GM18870 (cell line): Measurements from ENCODE around the gene CHRNE.
"Not testable (repeated sequence)": the region's sequence is repeated elsewhere in the genome, so short reads cannot be mapped to it uniquely, and the experiment has no call there.

Source experiments
- ATAC-seq: cut with Tn5 transposase; IDR thresholded peaks from one replicate; pipeline ENCODE4 v1.9.1; 2021; ENCODE audit warnings: moderate library complexity; ENCODE audit not compliant: unreplicated experiment

Gene CHRNE

DNA sequence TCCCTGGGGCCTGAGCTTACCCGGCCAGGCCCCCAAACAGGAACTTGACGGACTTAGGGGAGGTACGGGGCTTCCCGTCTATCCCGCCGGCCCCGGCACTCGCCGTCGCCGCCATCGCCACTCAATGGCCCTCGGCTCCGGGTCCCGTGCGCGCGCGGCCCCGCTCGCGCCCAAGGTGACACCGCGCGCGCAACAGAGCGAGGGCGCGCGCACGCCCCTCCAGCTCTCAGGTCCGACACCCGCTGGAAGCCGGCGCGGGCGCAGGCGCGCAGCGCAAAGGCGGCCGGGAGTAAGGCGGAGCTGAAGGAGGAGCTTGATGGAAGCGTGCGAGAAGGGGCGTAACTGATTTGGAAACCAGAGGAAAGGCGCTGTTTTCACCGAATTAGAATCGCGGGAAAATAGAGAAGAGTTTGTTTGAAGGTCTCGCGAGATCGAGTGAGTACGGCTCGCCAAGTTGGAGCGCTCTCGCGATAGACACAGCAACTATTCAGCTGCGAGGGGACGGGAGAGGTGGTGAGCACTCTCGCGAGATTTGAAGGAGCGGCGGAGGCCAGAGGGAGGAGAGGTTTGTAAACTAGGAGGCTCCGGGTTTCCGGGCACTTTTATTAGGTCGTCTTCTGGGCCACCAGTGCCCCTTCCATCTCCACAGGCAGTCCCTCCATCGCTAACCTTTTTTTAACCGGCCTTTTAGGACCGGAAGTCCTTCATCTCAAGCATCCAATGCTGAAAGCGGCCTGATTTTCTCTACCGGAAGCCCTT, 37.1 kb upstream of the CHRNE start, which contains the start of the genes RNF167 and SLC25A11:
TSS of gene RNF167 (plus strand) at position 473 of the 759 bp plus-strand sequence. CDS start 642 bp downstream, outside the sequence.
TSS of gene SLC25A11 (minus strand) at position 251 of the 759 bp plus-strand sequence. CDS start at position 115, 136 bp downstream.
- ATAC-seq: peak; percentile 81

DNA sequence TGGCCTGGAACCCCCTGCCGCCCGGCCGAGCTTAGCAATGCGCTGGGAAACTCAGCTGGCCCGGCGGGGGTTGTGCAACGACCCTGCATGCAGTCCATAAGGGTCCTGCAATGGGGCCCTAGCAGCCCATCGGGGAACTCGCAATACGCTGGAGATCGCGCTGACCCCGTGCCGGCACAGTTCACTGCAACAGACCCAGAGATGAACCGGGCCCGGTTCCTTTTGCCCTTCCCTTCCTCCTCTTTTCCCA, 36.6 kb upstream of the CHRNE start:
- ATAC-seq: peak; percentile 10

DNA sequence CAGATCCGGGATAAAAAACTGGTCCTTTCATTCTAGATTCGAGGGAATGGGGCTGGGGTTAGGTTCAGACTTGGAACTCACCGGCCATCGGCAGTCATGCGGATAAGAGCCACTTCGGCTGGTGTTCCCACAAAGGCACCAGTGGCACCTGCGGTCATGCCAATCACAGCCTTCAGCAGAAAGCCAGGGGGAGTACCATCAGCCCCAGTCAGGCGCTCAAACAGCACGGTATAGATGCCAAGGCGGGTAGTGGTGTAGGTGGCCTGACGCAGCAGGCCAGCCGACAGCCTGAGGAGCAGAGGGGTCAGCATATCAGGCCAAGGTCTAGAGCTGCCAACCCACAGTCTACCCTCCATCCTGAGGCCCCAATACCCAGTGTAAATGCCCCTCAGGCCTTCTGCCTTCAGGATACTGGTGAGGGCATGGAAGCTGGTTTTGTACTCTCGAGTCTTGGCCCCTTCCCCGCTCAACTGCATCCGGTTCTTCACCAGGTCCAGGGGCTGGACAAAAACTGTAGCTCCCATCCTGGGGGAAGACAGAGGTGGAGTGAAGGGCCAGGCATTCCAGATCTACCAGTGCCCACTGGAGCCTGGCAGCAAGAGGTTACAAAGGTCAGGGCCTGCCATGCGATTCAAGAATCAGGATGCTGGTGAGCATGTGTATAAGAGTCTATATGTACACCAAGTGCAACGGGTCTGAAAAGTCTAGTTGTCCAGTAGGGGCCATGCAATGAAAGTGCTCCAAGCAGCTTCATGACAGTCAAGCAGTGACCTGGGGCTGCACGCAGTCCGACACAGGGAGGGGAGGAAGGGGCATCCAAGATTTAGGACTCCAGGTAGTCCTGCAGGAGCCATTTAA, 36.0 kb upstream of the CHRNE start:
- no peak for ATAC-seq

DNA sequence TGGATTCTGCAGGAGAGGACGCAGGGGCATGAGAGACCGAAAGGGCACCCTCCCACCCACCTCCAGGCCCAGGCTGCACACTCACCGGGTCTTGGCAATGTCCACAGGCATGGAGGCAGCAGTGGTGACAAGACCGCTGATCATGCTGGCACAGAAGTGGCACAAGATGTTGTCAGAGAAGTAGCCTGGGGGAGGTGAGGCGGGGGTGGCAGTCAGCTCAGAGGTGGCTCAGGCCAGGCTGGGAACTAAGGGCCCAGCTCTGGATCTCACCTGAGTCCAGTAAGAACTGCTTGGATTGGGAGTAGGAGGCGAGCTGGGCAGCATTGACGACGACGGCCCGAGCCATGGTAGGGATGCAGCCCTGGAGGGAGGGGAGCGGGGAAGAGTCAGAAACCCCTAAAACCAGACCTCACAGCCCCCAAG, 35.2 kb upstream of the CHRNE start:
- no peak for ATAC-seq

DNA sequence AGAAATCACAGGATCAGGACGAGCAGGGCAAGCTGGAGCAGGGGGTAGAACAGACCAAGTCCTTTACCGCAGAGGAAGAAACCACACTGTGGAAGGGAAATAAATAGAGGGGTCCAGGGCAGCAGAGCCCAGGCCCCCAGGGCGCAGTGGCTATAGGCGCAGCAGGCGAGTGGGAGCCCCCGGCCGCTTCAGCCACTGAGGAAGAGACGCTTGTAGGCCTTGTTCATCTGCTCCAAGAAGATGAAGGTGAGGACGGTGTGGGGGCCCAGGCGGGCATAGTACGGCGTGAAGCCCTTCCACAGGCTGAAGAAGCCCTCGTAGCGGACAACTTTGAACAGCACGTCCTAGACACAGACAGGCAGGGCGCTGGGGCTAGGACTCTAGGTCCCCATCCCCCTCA, 34.7 kb upstream of the CHRNE start:
- no peak for ATAC-seq

DNA sequence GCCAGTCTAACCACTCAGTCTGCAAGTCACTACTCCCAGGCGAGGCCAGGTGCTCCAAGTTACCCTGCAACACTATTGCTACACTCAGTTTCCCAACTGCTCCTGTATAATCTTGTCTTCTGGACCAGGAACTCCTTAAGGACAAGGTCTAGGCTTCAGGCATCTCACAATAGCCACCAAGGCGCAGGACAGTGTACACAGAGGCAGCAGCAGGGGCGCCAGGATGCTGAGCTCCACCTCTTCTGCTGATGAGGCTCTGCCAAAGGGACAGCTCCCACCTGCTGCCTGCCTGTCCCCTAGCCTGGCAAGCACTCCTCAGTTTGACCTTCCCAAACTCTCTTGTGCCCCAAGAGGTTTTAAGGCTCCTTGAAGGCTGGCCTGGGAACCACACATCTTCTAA, 33.5 kb upstream of the CHRNE start:
- ATAC-seq: no peak

DNA sequence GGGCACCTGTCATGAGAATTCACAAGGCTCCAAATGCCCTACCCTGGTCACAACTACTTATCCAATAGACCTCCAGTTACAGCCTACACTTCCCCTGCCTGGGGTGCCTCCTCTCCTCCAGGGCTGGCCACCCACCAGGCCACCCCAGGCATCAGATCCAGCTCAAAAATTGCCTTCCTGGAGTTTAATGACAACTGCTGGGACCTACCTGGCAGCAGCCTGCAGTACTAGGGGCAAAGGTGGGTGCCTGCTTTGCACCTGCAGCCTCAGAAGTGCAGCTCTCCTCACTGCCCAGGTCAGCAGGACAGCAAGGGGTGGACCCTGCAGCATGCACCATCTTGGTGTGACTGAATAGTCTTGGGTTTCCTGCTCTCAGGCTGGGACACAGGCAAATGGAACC, 32.8 kb upstream of the CHRNE start:
- ATAC-seq: no peak

DNA sequence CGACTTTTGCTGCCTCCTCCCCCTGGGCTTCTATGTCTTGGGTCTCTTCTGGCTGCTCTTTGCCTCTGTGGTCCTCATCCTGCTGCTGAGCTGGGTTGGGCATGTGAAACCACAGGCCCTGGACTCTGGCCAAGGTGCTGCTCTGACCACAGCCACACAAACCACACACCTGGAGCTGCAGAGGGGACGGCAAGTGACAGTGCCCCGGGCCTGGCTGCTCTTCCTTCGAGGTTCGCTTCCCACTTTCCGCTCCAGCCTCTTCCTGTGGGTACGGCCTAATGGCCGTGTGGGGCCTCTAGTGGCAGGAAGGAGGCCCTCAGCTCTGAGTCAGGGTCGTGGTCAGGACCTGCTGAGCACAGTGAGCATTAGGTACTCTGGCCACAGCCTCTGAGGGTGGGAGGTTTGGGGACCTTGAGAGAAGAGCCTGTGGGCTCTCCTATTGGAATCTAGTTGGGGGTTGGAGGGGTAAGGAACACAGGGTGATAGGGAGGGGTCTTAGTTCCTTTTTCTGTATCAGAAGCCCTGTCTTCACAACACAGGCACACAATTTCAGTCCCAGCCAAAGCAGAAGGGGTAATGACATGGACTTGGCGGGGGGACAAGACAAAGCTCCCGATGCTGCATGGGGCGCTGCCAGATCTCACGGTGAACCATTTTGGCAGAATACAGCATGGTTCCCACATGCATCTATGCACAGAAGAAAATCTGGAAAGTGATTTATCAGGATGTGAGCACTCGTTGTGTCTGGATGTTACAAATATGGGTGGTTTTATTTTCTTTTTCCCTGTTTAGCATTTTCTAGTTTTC, 31.5 kb upstream of the CHRNE start:
- no peak for ATAC-seq

DNA sequence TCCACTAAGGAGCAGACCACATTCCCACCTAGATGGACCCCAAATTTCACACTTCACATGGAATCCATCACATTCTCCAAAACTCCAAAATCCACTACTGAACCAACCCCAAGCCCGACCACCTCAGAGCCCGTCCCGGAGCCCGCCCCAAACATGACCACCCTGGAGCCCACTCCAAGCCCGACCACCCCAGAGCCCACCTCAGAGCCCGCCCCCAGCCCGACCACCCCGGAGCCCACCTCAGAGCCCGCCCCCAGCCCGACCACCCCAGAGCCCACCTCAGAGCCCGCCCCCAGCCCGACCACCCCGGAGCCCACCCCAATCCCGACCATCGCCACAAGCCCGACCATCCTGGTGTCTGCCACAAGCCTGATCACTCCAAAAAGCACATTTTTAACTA, 30.7 kb upstream of the CHRNE start:
- no peak for ATAC-seq

DNA sequence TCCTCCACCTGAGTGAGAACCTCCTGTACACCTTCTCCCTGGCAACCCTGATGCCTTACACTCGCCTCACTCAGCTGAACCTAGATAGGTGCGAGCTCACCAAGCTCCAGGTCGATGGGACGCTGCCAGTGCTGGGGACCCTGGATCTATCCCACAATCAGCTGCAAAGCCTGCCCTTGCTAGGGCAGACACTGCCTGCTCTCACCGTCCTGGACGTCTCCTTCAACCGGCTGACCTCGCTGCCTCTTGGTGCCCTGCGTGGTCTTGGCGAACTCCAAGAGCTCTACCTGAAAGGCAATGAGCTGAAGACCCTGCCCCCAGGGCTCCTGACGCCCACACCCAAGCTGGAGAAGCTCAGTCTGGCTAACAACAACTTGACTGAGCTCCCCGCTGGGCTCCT, 29.9 kb upstream of the CHRNE start:
- no peak for ATAC-seq

DNA sequence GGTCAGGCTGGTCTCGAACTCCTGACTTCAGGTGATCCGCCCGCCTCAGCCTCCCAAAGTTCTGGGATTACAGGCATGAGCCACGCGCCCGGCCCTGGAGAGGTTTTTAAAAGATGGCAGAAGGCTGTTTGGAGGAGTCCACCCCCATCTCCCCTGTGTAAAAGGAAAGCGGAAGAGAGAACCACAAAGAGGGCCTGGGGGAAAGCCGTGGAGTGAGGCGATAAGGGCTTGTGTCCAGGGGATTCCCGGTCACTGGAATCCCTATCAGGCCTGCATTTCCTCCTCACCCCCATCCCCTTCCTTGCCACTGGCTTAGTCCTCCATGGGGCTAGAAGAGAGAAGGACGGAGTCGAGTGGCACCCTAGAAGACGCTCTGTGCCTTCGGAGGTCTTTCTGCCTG, 29.1 kb upstream of the CHRNE start, which contains the start of gene GP1BA:
TSS of gene GP1BA (plus strand) at position 315 of the 400 bp plus-strand sequence. CDS start 328 bp downstream, outside the sequence.
- ATAC-seq: no peak

DNA sequence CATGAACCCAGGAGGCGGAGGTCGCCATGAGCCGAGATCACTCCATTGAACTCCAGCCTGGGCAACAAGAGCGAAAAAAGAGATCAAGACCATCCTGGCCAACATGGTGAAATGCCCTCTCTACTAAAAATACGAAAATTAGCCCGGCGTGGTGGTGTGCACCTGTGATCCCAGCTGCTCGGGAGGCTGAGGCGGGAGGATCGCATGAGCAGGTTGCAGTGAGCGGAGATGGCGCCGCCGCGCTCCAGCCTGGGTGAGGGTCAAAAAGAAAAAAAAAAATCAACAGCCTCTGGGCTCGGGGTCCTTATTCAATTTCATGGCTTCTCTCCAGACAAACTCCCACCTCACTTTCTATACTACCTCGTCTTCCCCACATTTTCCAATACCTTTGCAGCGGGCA, 26.0 kb upstream of the CHRNE start:
- no peak for ATAC-seq

DNA sequence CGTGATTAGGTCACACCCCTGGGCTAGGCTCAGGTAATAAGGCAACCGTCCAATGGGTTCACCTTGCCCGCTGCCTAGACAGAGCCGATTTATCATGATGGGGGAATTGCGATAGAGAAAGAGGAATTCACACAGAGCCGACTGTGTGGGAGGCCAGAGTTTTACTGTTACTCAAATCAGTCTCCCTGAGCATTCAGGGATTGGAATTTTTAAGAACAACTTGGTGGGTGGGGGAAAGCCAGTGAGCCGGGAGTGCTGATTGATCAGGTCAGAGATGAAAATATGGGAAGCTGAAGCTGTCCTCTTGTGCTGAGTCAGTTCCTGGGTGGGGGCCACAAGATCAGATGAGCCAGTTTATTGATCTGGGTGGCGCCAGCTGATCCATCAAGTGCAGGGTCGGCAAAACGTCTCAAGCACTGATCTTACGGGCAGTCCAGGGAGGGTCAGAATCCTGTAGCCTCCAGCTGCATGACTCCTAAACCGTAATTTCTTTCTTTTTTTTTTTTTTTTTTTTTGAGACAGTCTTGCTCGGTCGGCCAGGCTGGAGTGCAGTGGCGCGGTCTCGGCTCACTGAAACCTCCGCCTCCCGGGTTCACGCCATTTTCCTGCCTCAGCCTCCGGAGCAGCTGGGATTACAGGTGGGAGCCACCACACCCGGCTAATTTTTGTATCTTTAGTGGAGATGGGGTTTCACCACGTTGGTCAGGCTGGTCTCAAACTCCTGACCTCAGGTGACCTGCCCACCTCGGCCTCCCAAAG, 23.9 kb upstream of the CHRNE start:
- not testable (repeated sequence) for ATAC-seq

DNA sequence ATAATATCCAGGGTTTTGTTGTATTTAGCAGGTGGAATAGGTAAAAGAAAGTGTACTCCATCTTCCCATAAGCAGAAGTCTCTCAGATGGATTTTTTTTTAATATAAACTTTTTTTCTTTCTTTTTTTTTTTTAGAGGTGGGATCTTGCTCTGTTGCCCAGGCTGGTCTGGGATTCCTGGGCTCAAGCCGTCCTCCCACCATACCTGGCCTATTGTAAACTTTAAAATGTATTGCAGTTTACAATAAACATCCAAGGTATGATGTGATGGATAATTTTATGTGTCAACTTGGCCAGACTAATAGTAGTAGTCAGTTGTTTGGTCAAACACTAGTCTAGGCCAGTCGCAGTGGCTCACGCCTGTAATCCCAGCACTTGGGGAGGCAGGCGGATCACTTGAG, 18.4 kb upstream of the CHRNE start:
- no peak for ATAC-seq

DNA sequence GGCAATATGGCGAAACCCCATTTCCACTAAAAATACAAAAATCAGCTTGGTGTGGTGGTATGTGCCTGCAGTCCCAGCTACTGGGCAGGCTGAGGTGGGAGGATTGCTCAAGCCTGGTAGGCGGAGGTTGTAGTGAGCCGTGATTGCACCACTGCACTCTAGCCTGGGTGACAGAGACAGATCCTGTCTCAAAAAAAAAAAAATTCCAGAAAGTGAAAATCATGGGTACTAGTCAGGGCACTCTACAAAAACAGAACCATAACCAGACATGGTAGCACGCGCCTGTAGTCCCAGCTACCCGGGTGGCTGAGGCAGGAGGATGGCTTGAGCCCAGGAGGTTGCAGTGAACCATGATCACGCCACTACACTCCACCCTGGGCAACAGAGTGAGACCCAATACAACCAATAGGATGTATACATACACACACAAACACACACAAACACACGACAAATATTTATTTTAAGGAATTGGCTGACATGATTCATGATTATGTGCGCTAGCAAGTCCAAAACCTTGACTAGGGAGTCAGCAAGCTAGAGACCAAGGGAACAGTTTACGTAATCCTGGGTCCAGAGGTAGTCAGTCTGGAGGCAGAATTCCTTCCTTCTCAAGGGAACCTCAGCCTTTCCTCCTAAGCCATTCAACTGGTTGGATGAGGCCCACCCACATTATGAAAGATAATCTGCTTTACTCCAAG, 17.6 kb upstream of the CHRNE start:
- ATAC-seq: no peak

DNA sequence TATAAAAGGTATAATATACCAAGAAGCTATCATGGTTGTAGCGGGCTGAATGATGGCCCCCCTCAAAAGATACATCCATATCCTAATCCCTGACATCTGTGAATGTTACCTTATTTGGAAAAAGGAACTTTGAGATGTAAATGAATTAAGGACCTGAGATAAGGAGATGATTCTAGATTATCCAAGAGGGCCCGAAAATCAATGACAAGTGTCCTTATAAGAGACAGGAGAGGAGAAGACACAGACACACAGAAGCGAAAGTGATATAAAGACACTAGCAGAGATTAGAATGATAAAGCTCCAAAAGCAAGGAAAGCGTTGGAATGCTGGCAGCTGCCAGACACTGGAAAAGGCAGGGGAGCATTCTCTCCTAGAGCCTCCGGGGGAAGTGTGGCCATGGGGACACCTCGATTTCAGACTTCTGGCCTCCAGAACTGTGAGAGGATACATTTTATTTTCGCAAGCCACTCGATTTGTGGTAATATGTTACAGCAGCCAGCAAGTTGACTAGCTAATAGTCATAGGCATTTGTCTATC, 16.7 kb upstream of the CHRNE start:
- no peak for ATAC-seq

DNA sequence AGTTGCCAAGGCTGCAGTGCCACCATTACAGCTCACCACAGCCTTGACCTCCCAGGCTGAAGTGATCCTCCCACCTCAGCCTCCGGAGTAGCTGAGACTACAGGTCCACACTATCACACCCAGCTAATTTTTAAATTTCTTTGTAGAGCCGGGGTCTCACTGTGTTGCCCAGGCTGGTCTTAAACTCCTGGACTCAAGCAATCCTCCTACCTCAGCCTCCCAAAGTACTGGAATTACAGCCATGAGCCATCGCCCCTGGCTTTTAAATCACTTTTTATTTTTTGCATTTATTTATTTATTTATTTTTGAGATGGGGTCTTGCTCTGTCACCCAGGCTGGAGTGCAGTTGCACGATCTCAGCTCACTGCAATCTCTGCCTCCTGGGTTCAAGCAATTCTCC, 11.7 kb upstream of the CHRNE start:
- not testable (repeated sequence) for ATAC-seq

DNA sequence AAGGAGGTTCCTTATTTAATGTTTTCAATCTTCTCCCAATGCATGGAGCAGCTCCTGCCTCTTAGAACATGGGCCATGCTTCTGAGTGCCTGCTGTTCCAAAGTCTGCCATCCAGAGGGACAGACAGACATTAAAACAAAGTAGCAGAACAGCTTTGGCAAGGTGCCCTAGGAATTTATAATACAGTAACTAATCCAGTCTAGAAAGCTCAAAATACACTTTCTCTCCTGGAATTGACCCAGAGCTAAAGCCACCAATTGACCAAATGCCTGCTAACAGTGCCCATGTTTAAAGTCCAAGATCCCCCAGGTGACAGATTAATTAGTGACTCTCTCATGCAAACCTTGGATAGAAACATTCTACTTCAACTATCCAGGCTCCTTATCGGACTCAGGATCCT, 11.1 kb upstream of the CHRNE start:
- ATAC-seq: no peak

DNA sequence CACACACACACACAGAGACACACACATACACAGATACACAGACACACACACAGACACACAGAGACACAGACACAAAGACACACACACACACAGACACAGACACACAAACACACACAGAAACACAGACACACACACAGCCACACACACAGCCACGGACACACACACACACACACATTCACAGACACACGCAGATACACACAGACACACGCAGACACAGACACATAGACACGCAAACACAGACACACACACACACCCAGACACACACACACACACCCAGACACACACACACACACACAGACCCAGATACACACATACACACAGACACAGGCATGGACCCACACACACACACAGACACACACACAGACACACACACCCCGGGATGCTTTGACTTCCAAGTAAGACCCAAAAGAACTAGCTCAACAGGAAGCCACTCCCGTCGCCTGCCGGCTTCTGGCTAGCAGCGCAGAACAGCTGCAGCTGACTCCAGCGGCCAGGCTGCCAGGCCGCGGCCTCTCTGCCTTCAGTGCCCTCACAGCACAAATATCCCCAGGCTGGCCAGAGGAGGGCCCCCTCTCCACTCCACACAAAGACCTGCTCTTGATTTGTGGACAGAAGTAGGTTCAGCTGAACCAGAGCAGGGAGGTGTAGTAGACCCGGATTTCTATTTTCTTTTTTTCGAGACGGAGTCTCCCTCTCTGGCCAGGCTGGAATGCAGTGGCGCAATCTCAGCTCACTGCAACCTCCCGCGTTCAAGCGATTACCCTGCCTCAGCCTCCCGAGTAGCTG, 6.0 kb upstream of the CHRNE start:
- ATAC-seq: no peak
